ENCODE measurements around the gene ROMO1.

The ROMO1 gene

DNA sequence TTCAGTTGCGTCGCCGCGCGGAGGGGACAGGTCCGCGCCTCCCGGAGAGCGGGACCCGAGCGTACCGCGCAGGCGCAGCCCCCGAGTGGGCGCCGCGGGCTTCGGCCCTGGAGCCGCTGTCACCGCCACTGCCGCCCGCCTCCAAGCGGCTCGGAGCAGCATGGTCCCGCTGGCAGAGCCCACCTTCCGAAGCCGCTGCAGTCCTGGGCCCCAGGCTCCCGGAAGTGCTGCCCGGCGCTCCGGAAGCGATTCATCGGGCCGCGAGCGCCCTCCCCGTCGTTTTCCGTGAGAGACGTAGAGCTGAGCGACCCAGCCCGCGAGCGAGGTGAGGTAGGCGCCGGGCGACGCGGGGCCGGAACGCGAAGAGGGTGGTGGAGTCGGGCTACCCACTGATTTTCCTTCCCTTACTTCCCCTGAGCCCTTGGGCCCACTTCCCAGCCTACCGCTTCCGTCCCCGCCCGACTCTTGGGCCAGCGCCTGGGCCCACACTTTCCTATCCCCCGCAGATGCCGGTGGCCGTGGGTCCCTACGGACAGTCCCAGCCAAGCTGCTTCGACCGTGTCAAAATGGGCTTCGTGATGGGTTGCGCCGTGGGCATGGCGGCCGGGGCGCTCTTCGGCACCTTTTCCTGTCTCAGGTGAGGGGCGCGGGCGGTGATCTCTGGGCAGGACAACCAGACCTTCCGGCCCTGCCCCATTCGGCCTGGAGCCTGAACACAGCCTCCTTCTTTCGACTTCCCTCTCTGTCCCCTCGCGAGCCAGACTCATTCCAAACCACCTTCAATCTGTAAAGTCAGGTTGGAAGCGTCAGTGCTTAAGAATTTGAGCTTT lies at the start of gene ROMO1, which contains the start of gene NFS1:
Gene ROMO1, plus strand, starts transcription at position 279 of the 830 bp plus-strand sequence. Its CDS starts 228 bp downstream, at position 507.
Gene NFS1, minus strand, starts transcription at position 226 of the 830 bp plus-strand sequence. Its CDS starts 64 bp downstream, at position 162.
- DNase-seq (ENCODE audit: low spot score): peak; percentile 89

DNA sequence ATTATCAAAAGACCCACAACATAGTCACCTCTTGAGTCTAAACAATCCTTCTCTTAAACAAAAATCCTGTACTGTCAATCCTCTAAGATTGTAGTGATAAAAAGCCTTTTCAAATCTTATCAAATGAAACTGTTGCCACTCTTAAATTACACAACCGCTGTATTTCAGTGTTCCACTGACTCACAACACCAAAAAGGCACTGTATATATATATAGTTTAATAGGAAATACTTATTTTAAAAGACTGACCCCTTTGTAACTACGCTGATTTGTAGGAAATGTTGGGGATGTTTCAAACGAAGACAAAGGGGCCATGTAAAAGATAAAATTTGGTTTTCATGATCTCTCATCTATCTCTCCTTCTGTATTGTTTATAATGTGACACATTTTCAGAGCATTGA lies 48.6 kb upstream of the ROMO1 start:
- DNase-seq (ENCODE audit: low spot score): no peak

DNA sequence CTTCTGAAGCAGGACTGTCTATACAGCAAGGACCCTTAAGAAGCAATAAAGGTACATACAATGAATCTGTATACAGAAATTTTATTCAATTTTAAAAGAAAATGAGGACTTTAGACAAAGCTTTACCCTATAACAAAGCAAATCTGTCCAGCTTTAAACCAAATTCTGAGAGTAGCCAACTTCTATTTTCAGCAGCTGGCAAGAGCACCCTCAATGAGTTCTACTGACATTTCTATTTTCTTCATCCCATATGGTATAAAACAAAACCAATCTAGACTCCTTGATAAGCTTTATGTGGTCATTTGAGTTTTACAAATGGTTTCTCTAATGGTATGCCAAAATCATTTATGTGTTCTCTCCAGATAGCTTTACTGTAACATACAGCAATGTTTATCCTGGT lies 47.2 kb upstream of the ROMO1 start:
- DNase-seq (ENCODE audit: low spot score): no peak

DNA sequence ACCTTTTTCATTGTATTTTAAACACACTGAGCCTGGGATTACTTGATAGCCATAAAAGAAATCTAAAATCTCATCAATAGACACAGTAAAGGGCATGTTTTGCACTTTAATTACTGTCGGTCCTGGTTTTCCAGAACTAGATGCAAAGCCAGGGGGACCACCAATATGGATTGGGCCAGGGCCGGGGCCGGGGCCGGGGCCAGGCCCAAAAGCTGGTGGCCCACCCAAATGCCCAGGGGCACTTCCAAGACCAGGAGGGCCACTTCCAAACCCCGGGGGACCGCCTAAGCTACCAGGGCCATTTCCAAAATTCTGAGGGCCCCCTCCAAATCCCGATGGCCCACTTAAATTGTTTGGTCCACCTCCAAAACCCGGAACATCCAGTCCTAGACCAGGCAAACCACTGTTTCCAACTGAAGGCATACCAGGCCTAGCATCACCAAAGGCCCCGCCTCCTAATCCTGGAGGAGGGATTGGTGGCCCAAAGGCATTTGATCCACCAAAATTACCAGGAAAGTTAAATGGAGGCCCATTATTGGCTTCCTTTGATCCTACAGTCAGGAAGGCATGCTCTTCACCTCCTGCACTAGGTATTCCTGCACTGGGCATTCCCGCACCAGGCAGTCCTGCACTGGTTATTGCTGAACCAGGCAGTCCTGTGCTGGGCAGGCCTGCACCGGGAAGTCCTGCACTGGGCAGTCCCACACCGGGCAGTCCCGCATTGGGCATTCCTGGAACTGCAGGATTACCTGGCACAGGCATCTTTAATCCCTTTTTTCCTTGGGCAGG lies 46.4 kb upstream of the ROMO1 start:
- no peak for DNase-seq (ENCODE audit: low spot score)

DNA sequence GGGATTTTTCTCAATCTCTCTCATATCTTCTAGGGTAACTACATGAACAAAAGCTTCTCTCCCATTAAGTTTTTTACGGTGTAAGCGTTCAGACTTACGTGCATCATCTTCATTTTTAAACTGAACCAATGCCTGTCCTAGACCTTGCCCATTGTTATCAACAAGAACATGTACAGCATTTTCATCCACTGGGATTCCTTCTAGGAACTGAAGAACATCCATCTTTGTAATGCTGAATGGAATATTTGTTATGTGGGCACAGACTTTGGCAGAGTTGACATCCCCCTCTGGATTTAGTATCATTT lies 45.8 kb upstream of the ROMO1 start:
- DNase-seq (ENCODE audit: low spot score): no peak

DNA sequence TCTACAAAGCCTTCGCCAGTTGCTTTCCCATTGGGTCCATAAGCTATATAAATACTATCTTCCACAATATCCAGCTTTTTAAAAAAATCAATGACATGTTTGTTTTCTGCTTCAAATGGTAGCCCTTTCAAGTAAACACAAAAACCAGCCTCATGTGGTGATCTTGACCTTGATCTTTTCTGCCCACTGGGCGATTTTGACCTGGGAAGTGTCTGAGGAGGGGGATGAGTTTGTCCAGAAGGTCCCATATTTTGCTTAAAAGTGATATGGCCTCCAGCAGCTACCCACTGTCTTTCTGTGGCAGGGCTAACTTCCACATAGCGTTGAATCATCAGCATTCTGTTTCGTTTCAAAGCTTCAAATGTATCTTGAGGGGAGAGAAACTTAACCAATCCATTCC lies 45.3 kb upstream of the ROMO1 start:
- no peak for DNase-seq (ENCODE audit: low spot score)

DNA sequence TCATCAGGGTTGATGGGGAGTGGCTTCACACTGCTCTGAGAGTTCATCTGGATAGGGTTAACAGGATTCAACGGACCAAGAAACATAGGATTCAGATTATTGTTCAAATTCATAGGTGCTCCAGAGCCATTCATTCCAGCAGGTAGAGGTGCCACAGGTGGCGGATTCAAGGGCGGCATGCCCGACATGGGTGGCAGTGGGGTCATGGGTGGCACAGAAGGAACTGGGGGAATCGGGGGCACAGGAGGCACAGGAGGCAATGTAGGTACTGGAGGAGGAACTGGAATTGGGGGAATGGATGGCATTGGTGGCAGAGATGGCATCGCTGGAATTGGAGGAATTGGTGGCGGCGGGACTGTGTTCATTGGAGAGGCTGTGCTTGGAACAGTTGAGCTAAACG lies 44.8 kb upstream of the ROMO1 start:
- DNase-seq (ENCODE audit: low spot score): no peak

DNA sequence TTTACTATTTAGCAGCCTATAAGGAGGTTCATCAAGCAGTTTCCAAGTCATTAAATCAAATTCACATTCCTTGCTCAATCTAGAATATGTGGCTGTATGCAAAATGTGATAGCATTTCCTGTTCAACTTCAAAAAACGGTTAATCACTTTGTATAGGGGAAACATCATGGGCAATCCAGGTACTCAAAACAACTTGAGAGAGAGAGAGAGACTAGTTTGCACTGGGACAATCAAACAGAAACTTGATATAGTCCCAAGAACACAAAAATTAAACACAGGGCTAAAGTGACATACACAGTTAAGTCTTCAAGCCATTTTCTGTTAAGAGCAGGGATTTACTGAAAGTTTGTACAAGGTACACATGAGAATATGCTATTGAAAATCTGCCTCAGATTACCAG lies 41.9 kb upstream of the ROMO1 start:
- DNase-seq (ENCODE audit: low spot score): no peak

DNA sequence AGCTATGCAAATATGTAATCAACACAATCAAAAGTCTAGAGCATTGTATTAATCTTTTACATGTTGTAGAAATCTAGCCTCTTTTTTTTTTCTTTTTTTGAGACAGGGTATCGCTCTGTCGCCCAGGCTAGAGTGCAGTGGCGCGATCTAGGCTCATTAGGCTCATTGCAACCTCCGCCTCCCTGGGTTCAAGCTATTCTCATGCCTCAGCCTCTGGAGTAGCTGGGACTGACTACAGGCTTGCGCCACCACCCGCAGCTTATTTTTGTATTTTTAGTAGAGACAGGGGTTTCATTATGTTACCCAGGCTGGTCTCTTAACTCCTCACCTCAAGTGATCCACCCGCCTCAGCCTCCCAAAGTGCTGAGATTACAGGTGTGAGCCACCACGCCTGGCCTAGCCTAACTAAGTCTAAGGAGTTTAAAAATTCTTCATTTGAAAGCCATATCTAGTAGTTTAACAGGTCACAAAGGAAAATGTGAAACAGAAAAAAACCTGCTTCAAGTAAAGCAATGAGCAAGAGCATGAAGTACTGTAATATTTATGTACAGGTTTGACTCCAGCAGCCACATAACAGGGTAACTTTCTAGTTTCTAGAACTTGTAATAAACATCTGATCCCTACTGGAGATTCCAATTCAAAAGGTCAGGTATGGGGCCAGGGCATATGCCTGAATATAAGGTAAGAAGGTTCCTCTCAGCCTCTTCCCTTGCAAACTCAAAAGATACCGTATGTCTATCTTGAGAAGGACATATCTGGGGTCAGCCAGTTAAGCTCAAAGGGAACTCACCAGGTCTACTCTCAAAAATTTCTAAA lies 38.9 kb upstream of the ROMO1 start:
- DNase-seq (ENCODE audit: low spot score): no peak

DNA sequence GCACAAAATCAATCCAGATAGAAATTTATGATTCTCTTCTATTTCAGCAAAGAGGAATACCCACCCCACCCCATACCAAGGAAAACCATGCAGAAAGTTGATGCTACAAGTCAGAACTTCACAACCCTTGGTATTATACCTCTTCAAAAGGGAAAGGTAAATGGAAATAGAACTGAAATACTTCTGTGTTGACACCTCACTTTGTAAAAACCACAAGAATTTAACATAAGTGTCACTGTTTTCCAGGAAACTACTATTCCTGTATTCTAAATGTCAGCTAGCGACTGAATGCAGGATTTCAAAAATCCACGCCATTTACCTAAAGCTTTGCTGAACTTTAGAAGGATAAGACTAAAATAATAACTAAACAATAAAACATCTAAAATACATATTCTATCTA lies 38.2 kb upstream of the ROMO1 start:
- no peak for DNase-seq (ENCODE audit: low spot score)

DNA sequence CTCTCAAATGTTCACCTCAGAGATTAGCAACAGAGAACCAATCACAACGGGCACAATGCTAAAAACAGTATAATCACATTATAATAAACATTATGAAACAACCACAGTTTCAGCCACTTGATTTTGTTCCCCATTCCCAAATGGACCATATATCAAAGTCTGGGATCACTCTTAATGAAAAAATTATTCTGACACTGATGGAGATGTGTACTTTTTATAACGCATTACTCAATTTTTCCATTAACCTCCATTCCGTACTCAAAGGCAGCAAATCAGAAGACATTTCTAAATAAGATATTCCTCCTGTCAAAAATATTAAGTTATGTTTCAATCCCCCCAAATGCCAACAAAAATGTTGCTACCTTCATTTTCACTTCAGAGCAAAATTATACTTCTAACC lies 37.3 kb upstream of the ROMO1 start:
- no peak for DNase-seq (ENCODE audit: low spot score)

DNA sequence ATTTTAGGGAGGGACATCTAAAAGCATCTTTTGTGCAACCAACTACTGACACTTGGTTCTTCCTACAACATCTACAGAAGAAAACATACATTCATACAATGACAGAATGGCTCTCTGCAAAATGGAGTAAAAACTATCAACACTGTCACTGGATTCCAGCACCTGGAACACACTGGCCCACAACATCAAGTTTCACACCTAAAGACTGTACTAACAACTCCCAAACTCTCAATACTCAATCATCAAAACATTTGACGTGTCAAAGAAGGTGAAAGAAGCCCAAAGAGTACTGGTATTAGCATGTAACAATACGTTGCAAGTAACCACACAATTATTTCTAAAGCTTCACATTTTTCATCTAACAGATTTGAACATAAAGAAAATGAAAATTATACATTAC lies 36.7 kb upstream of the ROMO1 start:
- no peak for DNase-seq (ENCODE audit: low spot score)

DNA sequence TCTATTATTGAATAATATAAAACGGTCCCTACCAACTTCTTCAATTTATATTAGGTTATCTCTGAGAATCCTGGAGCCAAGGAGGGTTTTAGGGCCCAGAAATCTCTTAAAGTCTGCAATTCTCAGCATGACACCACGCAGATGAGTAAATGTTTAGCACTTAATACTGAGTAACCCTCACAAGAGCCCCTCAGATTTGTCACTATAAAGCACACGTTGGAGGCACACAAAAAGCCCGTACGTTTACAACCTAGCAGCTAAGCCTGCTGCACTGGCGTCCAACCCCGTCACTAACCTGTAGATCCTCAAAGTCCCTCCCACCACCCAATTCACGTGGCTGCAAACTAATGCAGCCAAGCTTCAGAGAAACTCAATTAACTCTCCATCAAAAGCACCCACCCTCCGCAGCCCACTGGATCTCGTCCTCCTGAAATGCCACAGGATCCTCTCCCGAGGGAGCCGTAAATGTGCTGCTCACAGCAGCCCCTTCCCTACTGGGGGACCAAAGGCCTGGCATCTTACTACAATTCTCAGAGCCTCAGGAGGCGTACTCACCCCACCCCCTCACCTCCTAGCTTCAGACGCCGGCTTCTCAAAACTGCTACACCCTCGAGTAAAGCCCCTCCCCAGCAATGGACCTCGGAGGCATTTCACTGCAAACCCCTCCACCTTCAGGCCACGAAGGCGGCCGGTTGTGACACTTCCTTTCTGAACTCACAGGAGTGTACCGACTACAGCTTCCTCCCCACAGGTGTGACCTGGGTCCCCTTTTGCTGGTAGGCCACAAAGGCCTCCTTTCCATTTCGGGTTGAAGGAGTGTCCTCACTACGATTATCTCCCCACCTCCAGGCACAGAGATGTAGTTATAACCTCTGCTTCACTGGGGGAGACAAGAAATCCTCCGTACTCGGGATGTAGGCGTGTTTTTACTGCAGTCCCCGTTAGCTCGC lies 35.4 kb upstream of the ROMO1 start:
- peak; percentile 27 for DNase-seq (ENCODE audit: low spot score)

DNA sequence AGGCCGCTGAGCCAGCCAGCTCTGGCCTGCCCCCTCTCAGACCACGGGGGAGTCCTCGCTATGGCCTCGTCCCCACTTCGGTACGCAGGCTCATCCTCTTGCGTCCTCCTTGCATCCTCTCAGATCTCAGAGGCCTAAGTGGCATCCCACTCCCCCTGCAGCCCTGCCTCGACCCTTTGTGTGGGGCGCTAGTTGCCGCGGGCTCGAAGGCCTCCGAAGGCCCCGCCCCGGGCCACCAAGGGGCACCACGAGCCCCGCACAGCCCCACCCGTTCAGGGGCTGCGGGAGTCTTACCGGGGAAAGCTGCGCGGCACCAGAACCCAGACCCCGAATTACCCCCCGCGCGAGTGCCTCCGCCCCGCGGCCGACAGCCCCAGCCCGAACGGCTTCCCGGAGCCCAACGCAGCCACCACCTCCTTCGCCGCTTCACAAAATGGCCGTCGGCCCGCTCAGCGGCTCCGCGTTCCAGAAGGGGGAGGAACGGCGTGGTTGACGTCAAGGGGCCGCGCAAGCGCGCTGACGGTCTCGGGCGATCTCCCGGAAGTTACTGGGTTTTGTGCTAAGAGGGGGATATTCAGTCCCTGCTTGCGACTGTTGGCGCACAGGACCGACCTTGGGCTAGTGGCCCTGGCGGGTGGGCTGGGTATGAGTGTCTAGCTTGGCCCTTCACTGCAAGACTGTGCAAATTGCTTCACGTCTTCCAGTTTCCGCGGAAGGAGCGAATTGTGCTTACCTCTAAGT lies 34.6 kb upstream of the ROMO1 start, which contains the start of the genes CPNE1 and RBM12:
Gene CPNE1, minus strand, starts transcription at position 435 of the 741 bp plus-strand sequence. CDS start 31,977 bp downstream, outside the sequence.
Gene RBM12, minus strand, starts transcription at position 435 of the 741 bp plus-strand sequence. CDS start 9,578 bp downstream, outside the sequence.
- peak; percentile 99 for DNase-seq (ENCODE audit: low spot score)

DNA sequence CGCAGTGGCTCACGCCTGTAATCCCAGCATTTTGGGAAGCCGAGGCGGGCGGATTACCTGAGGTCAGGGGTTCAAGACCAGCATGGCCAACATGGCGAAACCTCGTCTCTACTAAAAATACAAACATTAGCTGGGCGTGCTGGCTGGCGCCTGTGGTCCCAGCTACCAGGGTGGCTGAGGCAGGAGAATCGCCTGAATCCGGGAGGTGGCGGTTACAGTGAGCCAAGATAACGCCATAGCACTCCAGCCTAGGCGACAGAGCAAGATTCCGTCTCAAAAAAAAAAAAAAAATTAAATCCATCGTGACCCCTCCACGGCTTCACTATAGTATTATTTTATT lies 33.3 kb upstream of the ROMO1 start:
- no peak for DNase-seq (ENCODE audit: low spot score)

DNA sequence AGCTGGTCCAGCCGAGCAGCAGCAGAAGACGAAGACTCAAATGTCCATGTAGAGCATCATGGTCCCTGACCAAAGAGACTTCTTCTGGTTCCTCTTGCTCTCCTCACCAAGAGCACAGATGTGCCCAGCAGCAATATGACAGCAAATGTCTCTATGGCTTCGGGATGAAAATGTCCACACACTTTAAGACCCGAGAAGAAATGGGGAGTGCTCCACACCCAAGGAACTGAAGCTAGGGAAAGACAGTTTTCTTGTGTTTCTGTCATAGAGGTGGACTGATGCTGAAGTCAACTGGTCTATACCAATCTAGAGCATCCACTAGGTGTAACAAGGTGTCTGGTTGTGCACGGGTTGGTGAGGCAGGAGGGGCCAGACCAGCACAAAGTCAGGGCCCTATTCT lies 30.0 kb upstream of the ROMO1 start:
- DNase-seq (ENCODE audit: low spot score): no peak

DNA sequence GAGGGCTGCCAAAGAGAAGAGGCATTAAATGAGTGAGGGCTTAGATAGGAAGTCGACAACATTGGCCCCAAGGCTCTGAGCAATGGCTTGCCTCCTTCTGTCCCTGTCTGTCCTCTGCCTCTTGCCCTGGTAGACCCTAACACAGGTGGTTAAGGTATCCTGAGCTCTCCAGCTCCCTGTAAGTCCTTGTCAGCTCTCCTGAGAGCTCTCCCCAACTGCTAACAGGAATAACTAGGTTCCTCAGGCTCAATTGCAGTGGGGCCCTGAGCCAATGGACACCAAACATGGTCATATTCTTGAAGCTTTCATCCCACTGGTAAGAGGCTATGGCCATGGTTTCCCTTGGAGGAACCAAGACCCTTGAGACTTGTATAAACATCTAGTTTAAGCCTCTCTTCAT lies 29.5 kb upstream of the ROMO1 start:
- DNase-seq (ENCODE audit: low spot score): no peak

DNA sequence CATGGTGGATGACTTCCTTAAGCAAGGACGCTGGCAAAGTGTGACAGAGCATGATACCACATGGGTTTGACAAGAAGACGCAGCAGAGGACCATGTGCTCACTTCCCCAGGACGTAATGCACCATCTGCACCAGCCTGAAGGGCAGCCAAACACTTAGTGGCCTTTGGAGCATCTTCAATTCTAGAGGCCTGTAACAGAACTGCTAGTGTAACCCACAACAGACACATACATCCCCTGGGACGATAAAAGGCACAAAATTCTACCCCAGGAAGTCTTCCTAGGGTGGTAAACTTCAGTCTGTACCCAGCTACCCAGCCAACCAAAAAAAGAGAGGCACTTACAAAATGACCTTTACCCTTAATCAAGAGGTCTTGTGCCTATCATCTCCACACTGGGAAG lies 25.3 kb upstream of the ROMO1 start:
- DNase-seq (ENCODE audit: low spot score): no peak

DNA sequence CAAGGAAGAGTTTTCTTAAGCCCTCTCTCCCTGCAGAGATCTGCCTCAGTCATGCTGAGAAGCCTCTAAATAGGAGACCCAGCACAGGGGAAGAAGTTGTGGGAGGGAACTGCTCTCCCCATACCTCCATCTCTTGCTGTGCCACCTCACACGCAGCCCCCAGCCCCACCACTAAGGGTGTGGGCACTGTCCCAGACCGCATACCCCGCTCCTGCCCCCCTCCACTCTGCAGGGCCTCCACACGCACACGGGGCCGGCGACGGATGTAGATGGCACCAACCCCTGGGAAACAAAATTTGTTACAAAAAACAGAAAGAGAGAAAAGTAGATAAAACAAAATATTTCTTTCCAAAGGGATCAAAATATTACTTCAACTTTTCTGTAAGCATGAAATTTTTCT lies 24.3 kb upstream of the ROMO1 start:
- DNase-seq (ENCODE audit: low spot score): no peak

DNA sequence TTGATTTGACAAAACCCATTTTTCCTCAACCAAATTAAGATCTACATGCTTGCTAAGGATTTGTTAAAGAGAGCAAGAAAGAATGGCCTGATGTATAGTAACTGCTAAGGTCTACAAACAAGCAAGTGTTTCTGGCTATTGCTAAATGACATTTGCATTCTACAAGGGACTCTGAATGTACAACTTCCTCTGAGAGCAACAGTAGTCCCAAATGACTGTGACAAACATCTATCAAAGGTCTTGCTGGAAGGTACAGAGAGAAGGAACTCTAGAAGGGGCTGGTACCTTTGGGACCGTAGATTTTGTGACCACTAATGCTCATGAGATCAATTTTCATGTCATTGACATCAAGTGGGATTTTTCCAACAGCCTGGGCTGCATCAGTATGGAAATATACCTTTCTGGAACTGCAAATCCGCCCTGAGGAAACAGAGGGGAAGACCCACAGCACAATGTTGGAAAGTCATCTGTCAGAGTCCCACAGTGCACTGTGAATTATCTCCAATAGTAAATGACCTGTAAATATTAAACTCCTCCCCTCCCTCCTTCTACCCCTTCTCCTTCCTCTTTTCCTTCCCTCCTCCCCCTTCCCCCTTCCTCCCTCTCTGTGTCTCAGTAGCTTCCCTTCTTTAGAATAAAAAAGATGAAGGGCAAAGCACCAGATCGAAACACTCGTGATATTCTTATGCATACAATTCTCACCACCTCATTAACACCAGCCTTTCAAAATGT lies 18.6 kb upstream of the ROMO1 start:
- DNase-seq (ENCODE audit: low spot score): no peak
